GM18499 (cell line): ENCODE measurements around the gene PHLPP2.
A peak's percentile ranks its signal among the peaks of the same experiment; 100 is the strongest.
"Not testable (repeated sequence)": the region's sequence is repeated elsewhere in the genome, so short reads cannot be mapped to it uniquely, and the experiment has no call there.

Experiments
- ATAC-seq: cut with Tn5 transposase; IDR thresholded peaks from one replicate; pipeline ENCODE4 v1.9.1; 2021; ENCODE audit warnings: moderate number of reproducible peaks; ENCODE audit not compliant: insufficient read depth, unreplicated experiment

The PHLPP2 gene

GRCh38 chr16:71722801-71723536 is 1.5 kb downstream of the PHLPP2 start:
- ATAC-seq: peak; percentile 17

- no peak for ATAC-seq
Observed at GRCh38 chr16:71721066-71721740, 3.3 kb downstream of the PHLPP2 start.

- no peak for ATAC-seq
Observed at GRCh38 chr16:71712501-71712900, 12.0 kb downstream of the PHLPP2 start.

DNA sequence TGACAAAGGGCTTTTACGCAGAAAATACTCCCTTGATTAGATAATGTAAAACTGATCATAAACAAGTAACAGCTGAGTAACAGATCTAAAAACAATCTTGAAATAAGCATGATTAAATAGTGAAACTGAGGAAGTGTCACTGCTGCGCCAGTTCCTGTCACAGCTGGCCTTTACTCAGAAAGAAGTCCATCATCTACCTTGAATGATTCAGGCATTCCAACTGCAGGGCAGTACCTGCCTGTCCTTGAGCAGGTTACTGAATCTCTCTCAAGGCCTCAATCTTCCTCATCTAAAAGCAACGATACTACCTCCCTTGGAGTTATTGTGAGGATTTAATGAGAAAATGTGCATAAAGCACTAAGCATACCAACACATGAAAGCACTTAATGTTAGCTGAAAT is 12.7 kb downstream of the PHLPP2 start:
- no peak for ATAC-seq

DNA sequence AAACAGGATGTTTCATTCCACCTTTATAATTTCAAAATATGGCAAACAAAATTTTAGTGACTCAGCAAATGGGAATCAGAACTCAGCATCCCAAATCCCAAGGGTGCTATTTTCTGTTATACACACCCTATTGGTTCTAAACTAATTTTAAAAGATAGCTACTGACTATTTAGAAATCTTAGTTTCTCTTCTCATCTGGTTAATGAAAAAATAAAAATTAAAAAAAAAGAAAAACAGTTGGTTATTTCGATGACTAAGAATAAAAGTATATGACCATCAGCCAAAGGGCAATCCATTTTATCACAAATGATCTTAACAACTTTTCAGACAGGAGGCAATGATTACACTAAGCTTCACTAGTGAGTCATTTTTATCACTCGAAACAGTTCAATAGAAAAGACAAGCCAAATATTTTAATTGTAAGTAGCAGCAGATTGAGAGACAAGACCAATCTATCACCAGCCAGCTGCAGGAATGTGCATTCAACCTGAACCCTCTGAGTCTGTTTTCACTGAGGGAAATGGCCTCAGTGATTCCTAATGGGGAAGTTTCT is 15.2 kb downstream of the PHLPP2 start:
- no peak for ATAC-seq

GRCh38 chr16:71708696-71709095 is 15.8 kb downstream of the PHLPP2 start:
- ATAC-seq: no peak

DNA sequence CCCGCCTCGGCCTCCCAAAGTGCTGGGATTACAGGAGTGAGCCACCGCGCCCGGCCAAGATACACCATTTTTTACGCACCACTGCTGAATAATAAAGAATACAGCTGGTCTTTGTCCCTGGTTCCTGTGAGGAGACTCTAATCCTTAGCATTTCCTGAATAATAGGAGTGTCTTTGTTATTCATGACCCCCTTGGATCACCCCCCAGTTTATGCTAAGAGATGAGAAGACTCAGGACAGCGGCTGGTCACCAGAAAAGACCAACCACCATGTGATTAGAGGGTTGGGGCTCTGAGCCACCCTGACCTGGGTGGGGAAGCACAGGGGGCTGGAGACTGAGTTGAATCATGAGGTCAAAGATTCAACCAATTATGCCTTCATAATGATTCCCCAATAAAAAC is 17.3 kb downstream of the PHLPP2 start:
- no peak for ATAC-seq

GRCh38 chr16:71706046-71706445 is 18.5 kb downstream of the PHLPP2 start:
- ATAC-seq: no peak

GRCh38 chr16:71703333-71703732 is 21.2 kb downstream of the PHLPP2 start:
- no peak for ATAC-seq

DNA sequence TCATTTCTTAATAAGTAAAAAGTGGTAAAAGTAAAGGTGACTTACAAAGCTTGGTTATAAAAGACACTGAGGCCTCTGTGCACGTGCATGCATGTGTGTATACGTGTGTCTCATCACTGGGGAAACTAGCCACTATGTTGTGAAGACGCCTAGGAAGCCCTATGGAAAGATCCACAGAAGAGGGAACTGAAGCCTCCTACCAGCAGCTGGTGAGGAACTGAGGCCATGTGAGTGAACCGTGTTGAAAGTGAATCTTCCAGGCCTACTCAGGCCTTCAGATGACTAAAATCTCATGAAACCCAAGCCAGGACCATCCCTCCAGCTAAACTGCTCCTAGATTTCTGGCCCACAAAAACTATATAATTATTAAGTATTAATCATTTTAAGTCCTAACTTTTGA is 23.7 kb downstream of the PHLPP2 start:
- ATAC-seq: no peak

- ATAC-seq: no peak
Observed at GRCh38 chr16:71698491-71698890, 26.0 kb downstream of the PHLPP2 start.

DNA sequence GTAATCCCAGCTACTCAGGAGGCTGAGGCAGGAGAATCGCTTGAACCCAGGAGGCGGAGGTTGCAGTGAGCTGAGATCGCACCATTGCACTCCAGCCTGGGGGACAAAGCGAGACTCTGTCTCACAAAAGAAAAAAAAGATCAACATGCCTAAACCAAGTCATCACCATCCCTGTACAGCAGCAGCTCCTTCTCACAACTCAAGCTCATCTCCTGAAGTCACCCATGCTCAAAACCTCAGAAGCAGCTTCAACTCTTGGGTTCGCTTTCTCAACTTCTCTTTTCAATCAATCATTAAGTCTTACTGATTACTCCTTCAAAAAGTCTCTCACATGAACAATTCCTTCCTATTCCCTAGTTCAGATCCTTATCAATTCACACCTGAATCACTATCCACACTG is 31.3 kb downstream of the PHLPP2 start:
- no peak for ATAC-seq

DNA sequence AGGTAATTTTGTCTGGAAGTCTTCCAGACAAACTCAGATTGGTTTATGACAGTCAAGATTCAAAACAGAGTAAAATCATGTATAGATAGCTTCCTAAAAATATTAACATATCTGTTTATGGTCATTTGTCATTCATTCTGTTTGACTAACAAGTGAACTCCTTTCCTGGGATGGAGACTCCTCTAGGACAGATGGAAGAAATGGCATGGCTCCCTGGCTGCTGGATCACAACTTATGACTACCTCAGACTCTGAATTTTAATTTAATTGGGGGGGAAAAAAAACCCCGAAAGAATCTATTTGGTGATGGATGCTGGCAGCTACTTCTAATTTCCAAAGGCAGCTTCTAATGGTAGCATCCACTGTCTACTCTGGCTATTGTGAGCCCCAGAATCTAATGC is 34.6 kb downstream of the PHLPP2 start:
- ATAC-seq: no peak

- ATAC-seq: no peak
Observed at GRCh38 chr16:71687861-71688260, 36.6 kb downstream of the PHLPP2 start.

GRCh38 chr16:71684280-71684679 is 40.2 kb downstream of the PHLPP2 start:
- not testable (repeated sequence) for ATAC-seq

DNA sequence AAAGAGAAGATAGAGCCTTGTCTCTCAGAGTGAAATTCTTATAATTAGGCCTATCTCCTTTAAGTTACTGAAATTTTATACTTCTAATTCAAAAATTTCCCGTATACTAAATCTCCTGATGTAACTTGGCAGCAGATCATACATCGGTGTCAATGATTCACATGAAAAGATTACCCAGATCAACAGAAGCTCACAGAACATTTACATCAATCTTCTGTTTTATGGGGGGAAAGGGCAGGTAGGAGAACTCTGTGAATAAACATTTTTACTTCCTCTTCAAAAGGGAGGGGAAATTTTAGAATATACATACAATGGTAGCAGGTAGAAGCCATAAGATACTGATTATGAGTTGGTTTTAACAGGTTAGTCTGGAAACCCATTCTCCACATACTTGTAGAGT is 43.1 kb downstream of the PHLPP2 start:
- ATAC-seq: no peak

GRCh38 chr16:71676236-71676635 is 48.3 kb downstream of the PHLPP2 start:
- no peak for ATAC-seq

- ATAC-seq: no peak
Observed at GRCh38 chr16:71675380-71675779, 49.1 kb downstream of the PHLPP2 start.

DNA sequence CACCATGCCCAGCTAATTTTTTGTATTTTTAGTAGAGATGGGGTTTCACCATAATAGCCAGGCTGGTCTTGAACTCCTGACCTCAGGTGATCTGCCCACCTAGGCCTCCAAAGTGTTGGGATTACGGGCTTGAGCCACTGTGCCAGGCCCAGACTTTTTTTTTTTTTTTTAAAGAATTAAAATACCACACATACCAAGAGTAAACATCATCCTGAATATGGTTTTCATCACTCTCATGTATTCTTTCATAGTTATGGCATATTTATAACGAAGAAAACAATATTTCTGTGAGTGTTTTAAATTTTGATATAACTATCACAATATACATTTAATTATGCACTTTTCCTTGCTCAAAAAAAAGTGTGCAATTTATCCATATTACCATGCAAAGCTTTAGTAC is 50.3 kb downstream of the PHLPP2 start:
- no peak for ATAC-seq

DNA sequence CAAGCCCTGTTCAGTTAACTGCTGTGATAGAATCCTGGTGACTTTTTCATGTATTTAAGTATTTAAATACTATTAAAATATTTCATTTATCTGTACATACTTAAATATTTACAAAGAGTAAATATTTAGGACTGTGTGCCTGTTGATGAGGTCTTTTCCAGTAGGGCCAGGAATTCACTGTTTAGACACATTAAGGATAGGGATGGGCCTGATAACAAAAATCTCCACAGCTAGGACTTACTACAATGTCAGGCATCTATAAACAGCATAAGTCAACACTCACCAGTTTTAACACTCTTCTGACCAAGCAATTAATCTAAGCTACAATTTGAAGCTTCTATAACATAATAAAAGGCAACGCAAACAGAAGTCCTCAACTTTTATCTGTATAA is 50.9 kb downstream of the PHLPP2 start:
- no peak for ATAC-seq

DNA sequence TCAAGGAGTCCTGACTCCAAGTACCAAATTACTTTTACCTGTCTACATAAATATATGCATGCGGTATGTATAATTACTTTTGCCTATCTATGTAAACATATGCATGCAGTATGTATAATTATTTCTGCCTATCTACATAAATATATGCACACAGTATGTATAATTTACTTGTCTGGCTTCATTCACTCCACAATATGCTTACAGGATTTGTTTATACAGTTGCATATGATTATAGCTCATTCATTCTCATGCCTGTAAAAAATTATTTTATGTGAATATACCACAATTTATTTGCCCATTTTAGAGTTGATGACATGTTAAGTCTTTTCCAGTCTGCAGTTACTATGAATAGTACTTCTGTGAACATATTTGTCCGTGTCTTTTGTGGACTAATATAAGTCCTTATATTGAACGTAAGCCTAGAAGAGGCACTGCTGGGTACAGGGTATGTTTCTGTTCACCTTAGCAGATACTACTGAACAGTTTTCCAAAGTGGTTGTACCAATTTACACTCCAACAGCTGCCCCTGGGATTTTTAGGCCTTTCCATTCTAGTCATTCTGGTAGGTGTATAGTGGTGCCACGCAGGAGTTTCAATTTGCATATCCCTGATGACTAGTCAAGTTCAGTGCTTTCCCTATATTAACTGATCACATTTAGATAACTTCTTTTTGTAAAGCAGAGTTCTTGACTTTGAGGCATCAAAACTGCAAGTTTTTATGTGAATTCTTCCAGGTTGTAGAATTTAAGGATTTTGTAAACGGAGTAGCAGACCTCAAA is 51.5 kb downstream of the PHLPP2 start:
- no peak for ATAC-seq
